Tibial nerve (tissue), 4 donors: Measurements from ENCODE around the gene TNS3.

Source experiments
- EP300 ChIP-seq, 2 donors: sonication (generic); formaldehyde crosslinking; IDR thresholded peaks; one replicate each; pipeline ENCODE4 v1.6.1; 2017; ENCODE audit warnings: antibody characterized with exemption in 2 of 2, mild to moderate bottlenecking in 1 of 2
- POLR2A ChIP-seq, 2 donors: fragments of 450-650 bp; IDR thresholded peaks; one replicate each; pipeline ENCODE4 v1.6.1; 2017; ENCODE audit warnings: antibody characterized with exemption in 2 of 2, mild to moderate bottlenecking in 2 of 2, moderate library complexity in 2 of 2
- TF ChIP-seq, protein P1 (sequence below), 5 experiments: fragments of 200-600 bp in 3 of 5; fragments of 450-650 bp in 2 of 5; sonication (generic) in 3 of 5; IDR thresholded peaks; one replicate each; pipeline ENCODE4 v1.5.1; 2016 to 2019; ENCODE audit warnings: antibody characterized with exemption in 5 of 5, mild to moderate bottlenecking in 3 of 5, moderate library complexity in 2 of 5

DNA sequence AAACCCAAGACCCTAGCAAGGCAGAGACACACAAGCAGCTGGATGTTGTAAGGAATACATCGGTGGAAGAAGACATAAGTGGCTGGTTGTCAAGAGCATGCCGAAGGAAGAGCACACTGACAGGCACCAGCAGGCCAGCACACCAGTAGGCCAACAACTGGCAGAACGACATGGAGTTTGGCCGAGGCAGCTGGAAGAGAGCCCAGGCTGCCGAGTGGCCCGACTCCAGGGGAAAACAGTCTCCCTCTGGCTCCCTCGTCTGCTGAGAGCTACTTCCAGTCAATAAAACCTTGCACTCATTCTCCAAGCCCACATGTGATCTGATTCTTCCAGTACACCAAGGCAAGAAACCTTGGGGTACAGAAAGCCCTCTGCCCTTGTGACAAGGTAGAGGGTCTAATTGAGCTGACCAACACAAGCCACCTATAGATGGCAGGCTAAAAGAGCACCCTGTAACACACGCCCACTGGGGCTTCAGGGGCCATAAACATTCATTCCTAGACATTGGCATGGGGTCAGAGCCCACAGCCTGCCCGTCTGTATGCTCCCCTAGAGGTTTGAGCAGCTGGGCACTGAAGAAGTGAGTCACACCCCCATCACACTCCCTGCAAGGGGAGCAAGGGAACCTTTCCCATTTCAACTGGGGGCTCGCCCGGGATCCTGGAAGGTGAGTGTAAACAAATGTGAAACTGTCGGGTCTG is 14.7 kb upstream of the TNS3 start:
- TF ChIP-seq, protein P1, sequence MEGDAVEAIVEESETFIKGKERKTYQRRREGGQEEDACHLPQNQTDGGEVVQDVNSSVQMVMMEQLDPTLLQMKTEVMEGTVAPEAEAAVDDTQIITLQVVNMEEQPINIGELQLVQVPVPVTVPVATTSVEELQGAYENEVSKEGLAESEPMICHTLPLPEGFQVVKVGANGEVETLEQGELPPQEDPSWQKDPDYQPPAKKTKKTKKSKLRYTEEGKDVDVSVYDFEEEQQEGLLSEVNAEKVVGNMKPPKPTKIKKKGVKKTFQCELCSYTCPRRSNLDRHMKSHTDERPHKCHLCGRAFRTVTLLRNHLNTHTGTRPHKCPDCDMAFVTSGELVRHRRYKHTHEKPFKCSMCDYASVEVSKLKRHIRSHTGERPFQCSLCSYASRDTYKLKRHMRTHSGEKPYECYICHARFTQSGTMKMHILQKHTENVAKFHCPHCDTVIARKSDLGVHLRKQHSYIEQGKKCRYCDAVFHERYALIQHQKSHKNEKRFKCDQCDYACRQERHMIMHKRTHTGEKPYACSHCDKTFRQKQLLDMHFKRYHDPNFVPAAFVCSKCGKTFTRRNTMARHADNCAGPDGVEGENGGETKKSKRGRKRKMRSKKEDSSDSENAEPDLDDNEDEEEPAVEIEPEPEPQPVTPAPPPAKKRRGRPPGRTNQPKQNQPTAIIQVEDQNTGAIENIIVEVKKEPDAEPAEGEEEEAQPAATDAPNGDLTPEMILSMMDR (IDR thresholded peaks at IDR 0.05): no peak
- TF ChIP-seq POLR2A (IDR thresholded peaks at IDR 0.05) (no peak), EP300 (IDR thresholded peaks at IDR 0.05) (no peak)
